CD4-positive, alpha-beta T cell treated with Interleukin-21 for 1 hour (primary cell): Measurements from ENCODE around the gene FUNDC1.

Experiments used
- DNase-seq: peaks from one replicate; pipeline ENCODE4 v3.0.0-alpha.2; 2020

Gene FUNDC1

GRCh38 chrX:44474410-44474809 is 68.2 kb downstream of the FUNDC1 start:
- no peak for DNase-seq
